Neutrophil (primary cell): ENCODE data around the gene RAX2.

Source experiments
- H3K27ac ChIP-seq: fragments of 200-600 bp; sonication (generic); 2 replicates; pipeline ENCODE4 v1.5.1; 2016; ENCODE audit warnings: mild to moderate bottlenecking, moderate library complexity
- H3K27me3 ChIP-seq: fragments of 200-600 bp; sonication (generic); 2 replicates; pipeline ENCODE4 v1.6.0; 2016; ENCODE audit warnings: mild to moderate bottlenecking
- H3K36me3 ChIP-seq: fragments of 200-600 bp; sonication (generic); 2 replicates; pipeline ENCODE4 v1.5.1; 2017
- H3K4me1 ChIP-seq, 2 experiments: fragments of 200-600 bp in 1 of 2; sonication (generic) in 1 of 2; 1 replicate in 1 of 2; 2 replicates in 1 of 2; pipeline versions ENCODE4 v1.5.1 to v1.6.1; 2013 to 2016; ENCODE audit warnings: low read depth in 1 of 2, low read length in 1 of 2, mild to moderate bottlenecking in 1 of 2, moderate library complexity in 1 of 2; ENCODE audit not compliant: control insufficient read depth in 1 of 2, insufficient read depth in 1 of 2
- H3K4me3 ChIP-seq, 2 experiments: fragments of 200-600 bp in 1 of 2; sonication (generic) in 1 of 2; 1 replicate in 1 of 2; 2 replicates in 1 of 2; pipeline ENCODE4 v1.5.1; 2013 to 2016; ENCODE audit warnings: low read depth in 1 of 2, low read length in 1 of 2, mild to moderate bottlenecking in 1 of 2, moderate library complexity in 1 of 2
- H3K9me3 ChIP-seq: fragments of 200-600 bp; sonication (generic); 2 replicates; pipeline ENCODE4 v1.5.1; 2016
- CTCF ChIP-seq: fragments of 200-600 bp; sonication (generic); IDR thresholded peaks from 2 replicates; pipeline ENCODE4 v1.5.1; 2016; ENCODE audit warnings: antibody characterized with exemption

RAX2 gene

GRCh38 chr19:3722443-3723109 is 49.5 kb downstream of the RAX2 start:
- no peak for TF ChIP-seq CTCF
- Histone ChIP-seq H3K36me3 (no peaks in the 10 kb centered on the region), H3K27me3 (peaks cover 80% of the 10 kb centered on the region), H3K27ac (no peak overlapping the region), H3K9me3 (no peaks in the 10 kb centered on the region), H3K4me3 (no peak overlapping the region), H3K4me1 (no peaks in the 10 kb centered on the region)

GRCh38 chr19:3721887-3722442 is 50.1 kb downstream of the RAX2 start:
- Histone ChIP-seq H3K4me1 (no peaks in the 10 kb centered on the region), H3K4me3 (no peak overlapping the region), H3K36me3 (no peaks in the 10 kb centered on the region), H3K27ac (no peak overlapping the region), H3K9me3 (no peaks in the 10 kb centered on the region), H3K27me3 (peaks cover 80% of the 10 kb centered on the region)
- no peak for TF ChIP-seq CTCF

GRCh38 chr19:3721131-3721886 is 50.7 kb downstream of the RAX2 start:
- H3K4me3 ChIP-seq, result no peak overlapping the region
- peaks cover 79% of the 10 kb centered on the region for H3K27me3 ChIP-seq

GRCh38 chr19:3720349-3720917 is 51.6 kb downstream of the RAX2 start:
- no peaks in the 10 kb centered on the region for H3K4me1 ChIP-seq
- no peak overlapping the region for H3K27ac ChIP-seq
- H3K9me3 ChIP-seq, result no peaks in the 10 kb centered on the region
- TF ChIP-seq CTCF, result no peak
- no peak overlapping the region for H3K4me3 ChIP-seq
- H3K36me3 ChIP-seq, result no peaks in the 10 kb centered on the region
- H3K27me3 ChIP-seq, result peaks cover 70% of the 10 kb centered on the region

More at GRCh38 chr19:3721131-3721886, 50.7 kb downstream of the RAX2 start:
- Histone ChIP-seq H3K36me3 (no peaks in the 10 kb centered on the region), H3K4me1 (no peaks in the 10 kb centered on the region), H3K9me3 (no peaks in the 10 kb centered on the region), H3K27ac (no peak overlapping the region)
- no peak for TF ChIP-seq CTCF

- TF ChIP-seq CTCF, result no peak
- Histone ChIP-seq H3K27ac (no peak overlapping the region), H3K27me3 (peaks cover 65% of the 10 kb centered on the region), H3K9me3 (no peaks in the 10 kb centered on the region), H3K4me1 (no peaks in the 10 kb centered on the region), H3K36me3 (no peaks in the 10 kb centered on the region), H3K4me3 (no peak overlapping the region)
These were observed 52.2 kb downstream of the RAX2 start for GRCh38 chr19:3719868-3720267.
